COLO829 (cell line): Measurements from ENCODE around the gene ASB7.
"Not testable (repeated sequence)": the region's sequence is repeated elsewhere in the genome, so short reads cannot be mapped to it uniquely, and the experiment has no call there.

Experiments used
- DNase-seq: peaks from one replicate; pipeline ENCODE4 v3.0.0; 2012; ENCODE audit warnings: low spot score

ASB7 gene

DNA sequence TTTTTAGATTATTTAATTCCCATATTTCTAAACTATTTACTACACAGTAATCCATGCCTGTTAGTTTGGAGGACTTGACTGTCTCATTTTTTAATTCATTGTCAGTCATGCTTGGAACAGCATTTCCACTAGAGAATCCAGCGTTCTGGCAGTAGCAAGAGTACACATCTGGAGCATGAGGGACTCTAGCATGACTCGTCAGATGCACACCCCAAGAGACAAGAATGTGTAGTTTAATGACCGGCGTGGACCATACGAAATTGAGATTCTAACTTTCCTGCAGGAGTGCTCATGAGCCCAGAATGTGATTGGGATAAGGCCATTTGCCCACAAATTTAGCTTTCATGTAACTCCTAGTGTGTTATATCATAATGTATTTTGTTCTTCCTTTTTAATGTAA lies 48.9 kb downstream of the ASB7 start:
- DNase-seq: no peak

DNA sequence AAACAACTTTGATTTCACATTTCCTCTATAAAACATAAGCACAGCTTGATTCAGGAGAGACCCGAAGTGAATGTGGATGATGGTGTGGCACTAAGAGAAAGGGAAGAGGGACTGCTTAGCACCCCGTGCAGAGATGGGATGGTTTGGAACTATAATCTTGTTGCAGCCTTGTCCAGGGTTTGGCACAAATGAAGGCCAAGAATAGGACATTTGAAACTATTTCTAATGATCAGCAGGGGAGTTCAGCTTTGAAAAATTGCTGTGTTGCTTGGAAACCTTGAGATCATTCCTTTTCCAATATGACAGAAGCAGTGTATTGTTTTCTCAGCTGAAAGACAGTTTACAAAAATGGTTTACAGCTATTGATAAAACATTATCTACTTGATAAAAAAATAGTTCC lies 49.7 kb downstream of the ASB7 start:
- no peak for DNase-seq

DNA sequence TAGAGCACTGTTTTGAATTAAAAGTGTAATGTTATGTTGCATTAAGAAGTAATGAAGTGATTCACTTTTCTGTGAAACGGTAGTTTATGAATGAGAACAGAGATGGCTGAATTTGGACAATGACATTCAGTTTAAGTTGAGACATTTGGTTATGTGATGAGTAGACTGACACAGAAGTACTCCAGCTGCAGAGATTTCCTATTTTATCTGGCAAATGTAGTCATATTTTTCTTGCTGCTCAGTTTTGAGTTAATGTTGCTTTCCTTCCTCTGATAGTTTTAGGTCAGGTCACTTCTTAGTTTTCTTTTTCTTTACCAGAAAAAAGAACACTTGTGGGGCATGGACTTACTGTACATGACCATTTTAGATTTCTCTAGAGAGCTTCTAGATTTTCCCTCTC lies 51.2 kb downstream of the ASB7 start:
- DNase-seq: no peak

DNA sequence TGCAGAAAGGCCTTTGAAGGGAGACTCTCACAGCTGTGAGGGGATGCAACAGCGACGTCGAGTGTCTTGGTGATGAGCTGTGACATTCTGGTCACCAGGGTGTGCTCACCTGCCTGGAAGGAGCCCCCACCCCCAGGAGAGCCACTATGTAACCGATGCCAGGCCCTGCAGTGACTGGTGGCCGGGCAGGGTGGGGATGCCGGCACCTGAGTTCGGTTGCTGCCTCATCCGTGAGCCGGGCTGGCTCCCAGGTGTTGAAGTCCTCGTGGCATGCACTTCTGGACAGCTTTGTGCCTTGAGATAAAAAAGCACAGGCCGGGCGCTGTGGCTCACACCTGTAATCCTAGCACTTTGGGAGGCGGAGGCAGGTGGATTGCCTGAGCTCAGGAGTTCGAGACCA lies 56.5 kb downstream of the ASB7 start:
- no peak for DNase-seq

DNA sequence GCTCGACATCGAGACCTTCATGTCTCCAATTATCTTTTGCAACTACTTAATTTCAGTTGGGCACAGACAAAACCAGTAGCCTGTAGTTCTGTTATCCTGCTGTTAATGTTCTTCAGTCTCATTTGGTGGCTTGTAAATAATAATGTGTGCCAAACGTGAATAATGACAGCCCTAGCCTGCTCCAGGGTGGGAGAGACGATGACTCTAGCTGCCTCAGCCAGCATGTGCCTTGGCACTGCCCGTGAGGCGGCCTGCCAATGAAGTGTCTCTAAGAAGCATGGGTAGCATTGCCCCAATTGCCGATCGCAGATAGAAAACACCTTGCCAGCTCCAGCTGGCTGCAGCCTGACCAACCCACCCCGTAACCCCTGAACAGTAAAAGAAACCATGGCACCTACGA lies 58.8 kb downstream of the ASB7 start:
- DNase-seq: no peak

DNA sequence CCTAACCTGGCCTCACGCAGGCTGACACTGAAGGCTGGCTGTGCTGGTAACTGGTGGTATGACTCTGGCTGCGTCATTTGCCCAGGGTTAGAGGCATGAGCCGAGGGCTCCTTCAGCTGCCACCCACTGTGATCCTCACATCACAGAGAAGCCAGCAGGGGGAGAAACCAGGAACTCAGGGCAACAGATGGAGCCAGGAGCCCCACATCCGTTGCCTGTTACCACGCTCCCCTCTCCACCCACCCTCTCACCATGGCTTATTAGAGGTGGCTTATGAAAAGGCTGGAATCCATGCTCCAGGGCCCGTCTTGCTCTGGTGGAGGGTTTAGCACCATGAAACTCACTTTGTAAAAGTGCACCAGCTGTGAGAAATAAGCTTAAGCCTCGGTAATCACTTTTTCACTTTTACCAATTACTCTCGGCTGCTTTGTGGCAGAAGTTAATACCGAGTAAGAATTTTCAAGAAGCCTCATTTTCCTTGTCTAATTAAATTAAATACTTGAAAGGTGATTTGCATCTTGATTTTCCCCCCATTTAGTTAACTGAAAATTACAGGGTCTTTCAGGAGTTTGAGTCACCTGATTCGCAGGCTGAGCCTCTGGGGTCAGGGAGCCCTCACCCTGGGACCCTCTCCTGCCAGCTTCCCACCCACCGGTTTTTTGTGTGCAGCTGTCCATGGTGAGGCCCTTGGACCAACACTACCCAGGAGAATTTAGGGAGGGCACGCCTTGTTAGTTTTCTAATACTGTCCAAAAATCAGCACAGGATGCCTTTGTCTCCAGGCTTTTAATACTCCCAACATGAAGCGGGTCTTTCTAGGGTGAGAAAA lies 60.9 kb downstream of the ASB7 start:
- DNase-seq: peak; percentile 16

DNA sequence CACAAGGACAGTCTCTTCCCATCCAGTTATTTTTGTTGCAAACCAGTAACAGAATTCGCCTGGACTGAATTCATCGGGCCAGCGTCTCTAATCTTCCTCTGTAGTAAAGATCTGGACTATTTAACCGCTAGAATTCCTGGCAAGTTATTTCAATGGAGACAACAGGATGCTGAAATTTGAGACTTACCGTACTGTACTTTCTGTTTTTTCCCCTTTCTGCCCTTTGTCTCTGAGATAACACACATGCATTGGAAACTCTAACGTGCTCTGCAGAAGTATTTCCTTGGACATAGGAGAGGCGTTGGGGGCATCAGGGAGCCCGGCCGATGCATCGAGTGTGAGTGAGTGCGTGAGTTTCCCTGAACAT lies 61.5 kb downstream of the ASB7 start:
- DNase-seq: no peak

DNA sequence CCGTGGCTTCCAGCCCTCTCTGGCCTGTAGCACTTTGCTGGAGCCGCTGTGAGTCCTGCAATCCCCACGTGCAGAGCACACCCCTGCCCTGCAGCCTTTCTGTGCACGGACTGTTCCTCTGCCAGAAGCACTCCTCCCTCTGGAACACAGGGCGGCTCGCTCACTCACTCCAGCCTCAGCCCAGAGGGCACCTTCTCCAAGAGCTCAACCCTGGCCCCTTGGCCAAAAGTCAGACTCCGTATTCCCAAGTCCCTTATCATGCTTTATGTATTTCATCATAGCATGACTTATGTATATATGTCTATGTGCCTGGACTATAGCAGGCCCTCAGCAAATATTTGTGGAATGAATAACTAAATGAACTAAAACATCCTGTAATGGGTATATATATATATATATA lies 63.2 kb downstream of the ASB7 start:
- no peak for DNase-seq

DNA sequence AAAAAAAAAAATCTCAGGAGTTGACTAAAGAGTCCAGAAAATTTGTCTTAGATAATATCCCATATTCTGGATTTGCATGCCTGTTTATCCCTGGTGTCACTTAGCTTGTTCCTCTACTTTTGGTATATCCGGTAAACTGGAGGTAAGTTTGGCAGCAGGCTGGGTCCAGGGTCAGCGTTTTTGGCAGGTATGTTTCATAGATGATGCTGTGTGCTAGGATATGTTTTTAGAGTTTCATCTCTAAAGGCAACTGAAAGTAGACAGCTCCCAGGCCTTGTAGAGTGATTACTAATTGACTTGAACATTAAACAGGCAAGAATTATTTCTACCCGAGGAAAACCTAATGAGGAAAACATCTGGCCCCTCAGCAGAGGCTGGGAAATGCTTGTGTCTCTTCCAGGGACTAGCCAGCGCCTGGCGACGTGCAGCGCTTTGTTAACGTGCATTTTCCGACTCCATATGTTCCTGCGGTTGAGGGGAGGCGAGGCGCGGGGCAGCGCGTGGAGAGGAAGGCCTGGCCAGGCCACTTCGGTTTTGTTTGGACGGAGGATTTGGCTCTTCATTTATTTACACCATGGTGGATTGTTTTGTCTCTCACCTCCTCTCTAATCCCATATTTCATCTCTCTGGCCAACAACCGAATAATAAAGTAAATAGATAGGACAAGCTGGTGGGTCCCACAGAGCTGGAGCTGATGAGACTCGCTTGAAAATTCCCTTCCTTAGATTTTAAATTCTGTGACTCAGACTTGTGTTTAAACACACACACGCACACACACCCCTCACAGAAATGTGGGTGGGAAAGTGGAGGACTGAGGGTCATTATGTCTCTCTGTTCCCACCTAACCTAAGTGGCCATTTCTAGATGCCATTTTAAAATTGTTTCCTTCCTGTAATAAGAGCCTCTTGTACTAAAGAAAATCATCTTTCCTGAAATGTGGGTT lies 65.3 kb downstream of the ASB7 start:
- DNase-seq: no peak

DNA sequence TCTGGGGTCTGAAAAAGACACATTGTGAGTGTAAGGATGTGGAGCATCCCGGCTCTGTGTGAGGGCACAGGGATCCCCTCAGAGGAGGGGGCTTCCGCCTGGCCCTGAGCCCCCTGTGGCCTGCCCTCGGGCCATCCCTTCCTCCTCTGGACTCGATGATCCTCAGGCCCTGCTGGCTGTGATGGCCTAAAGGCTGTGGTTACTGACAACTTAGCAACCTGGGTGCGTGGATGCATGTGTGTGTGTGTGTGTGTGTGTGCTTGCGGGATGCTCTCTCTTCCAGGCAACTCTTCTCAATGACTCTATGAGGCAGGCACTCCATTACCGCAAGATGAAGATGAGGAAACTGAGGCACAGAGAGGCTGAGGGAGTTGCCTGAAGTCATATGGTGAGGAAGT lies 66.0 kb downstream of the ASB7 start:
- no peak for DNase-seq

DNA sequence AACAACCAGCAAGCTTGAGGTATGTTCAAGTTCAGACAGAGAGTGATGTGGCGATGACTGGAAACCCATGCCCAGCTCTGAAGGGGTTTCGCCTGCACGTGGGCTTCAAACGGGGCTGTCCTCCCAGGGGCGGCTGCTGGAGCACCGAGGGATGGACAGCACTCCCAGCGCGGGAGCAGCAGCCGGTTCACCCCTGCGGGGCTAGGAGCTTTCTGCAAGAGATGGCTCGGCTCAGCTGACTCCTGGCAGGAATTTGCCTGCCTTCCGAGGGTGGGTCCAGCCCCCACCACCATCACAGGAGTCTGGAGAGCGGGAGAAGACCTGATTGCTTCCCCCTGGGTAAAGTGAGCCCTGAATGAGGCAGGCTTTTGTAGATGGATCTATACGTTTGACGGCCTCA lies 66.9 kb downstream of the ASB7 start:
- no peak for DNase-seq

DNA sequence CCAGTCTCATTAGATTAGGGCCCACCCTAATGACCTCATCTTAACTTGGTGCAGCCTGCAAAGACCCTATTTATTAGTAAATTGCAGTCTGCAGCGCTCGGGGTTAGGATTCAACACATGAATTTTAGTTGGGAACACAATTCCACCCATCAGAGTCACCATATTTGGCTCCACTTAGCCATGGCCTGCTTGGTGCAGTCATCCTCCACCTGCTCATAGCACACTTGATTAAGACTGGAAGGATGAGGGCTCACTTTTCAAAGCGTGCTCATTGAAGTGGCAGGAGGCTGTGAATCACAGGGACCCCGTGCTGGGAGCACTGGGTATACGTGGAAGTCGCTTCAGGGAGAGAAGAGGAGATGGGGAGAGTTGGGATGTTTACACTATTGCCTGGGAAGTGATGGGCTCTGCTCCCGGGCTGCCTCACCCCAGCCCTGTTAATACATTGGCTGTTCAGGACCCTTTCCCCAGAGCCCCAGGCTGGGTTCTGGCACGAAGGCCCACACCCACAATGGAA lies 68.2 kb downstream of the ASB7 start:
- no peak for DNase-seq

DNA sequence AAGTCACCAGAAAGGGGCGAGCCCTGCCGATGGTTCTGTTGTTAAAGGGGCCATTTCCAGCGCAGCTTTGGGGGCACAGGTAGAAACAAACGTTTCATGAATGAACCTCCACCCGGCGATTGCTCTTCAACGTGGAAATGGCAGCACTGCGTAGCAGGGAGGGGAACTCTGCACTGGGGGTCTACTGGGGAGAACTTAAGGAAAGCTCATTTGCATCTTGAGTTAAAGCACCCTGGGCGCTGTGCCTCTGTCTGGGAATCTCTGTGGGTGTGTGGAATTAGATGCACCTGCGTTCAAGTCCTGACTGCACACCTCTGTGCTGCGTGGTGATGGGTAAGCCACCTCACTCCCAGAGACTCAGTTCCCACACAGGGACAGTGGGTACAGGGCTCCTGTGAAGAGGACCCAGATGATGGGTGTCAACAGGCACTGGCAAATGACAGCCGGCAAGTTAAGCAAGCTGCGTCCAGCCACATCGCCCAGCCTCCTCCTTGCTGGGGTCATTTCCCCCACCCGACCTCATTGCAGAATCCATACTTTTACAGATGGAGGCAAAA lies 68.8 kb downstream of the ASB7 start:
- no peak for DNase-seq

DNA sequence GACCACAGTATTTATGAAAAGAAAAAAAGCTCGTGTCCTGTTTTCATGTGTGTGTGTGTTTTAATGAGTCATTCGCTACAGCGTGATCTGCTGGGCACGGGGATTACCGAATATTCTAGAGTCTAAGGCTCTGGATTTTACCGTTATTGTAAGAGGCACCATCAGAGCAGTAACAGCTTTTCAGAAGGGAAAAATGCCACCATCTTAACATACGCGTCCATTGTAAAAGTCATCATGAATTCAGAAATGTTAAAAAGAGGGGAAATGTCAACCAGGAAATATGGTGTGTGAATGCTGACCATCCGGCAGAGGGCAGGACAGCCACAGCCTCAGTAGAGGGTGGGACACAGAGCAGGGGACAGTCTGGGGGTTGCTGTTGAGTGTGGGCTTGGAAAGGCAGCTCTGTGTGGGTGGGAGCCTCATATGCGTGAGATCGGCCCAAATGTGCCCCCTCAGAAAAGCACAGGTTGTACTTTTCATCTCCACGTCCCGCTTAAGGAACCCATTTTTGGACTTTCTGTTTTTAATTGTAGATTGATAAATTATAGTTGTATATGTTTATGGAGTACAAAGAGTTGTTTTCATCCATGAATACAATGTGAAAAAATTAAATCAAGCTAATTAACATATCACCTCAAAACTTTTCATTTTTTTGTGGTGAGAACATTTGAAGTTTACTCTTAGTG lies 69.6 kb downstream of the ASB7 start:
- peak; percentile 68 for DNase-seq

DNA sequence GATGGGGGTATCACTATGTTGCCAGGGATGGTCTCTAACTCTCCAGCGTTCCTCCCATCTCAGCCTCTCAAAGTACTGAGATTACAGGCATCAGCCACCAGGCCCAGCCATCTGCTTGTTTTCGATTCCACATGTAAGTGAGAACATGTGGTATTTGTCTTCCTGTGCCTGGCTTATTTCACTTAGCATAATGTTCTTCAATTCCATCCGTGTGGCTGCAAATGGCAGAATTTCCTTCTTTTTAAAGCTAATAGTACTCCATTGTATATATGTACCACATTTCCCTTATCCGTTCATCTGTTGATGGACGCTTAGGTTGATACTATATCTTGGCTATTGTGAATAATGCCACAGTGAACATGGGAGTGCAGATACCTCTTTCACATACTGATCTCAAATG lies 70.6 kb downstream of the ASB7 start:
- no peak for DNase-seq

DNA sequence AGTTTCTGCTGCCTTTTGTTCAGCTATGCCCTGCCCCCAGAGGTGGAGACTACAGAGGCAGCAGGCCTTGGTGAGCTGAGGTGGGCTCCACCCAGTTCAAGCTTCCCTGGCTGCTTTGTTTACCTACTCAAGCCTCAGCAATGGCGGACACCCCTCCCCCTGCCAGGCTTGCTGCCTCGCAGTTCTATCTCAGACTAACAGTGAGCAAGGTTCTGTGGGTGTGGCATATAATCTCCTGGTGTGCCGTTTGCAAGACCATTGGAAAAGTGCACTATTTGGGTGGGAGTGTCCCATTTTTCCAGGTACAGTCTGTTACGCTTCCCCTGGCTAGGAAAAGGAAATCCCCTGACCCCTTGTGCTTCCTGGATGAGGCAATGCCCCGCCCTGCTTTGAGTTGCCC lies 76.8 kb downstream of the ASB7 start:
- DNase-seq: not testable (repeated sequence)

DNA sequence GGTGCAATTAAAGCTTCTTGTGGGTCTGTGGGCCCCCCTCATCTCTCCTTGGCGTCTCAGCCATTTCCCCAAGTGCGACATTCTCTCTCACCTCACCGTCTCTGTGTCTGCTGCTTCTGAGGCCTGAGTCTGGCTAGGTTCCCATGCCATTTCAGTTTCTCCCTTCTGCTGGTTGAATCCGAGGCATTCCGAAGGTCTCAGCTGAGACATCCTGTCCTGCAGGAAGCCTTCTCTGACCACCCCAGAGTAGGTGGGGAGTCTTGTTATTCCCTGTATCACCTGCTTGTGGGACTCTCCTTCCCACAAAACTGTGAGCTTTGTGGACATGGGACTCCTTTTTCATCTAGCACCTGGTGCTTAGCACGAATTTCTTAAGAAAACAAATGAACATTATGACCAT lies 78.3 kb downstream of the ASB7 start:
- DNase-seq: no peak

DNA sequence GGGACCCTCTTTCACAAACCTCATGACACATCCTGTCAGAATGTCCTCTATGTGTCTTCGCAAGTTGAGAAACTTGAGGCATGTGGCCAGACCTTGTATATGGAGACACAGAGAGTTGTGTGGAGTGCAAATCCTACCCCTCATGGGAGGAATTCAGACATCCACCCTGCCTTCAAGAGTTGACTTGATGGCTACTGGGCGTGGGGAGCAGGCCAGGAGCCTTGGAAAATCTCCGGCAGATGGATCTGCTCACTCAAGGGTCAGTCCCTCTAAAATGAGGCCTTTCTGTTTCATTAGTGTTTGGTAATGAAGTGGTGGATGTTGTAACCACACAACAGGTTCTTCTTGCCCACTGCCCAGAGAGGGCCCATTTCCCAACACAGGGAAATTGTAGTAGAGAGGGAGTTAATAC lies 79.0 kb downstream of the ASB7 start:
- DNase-seq: no peak

DNA sequence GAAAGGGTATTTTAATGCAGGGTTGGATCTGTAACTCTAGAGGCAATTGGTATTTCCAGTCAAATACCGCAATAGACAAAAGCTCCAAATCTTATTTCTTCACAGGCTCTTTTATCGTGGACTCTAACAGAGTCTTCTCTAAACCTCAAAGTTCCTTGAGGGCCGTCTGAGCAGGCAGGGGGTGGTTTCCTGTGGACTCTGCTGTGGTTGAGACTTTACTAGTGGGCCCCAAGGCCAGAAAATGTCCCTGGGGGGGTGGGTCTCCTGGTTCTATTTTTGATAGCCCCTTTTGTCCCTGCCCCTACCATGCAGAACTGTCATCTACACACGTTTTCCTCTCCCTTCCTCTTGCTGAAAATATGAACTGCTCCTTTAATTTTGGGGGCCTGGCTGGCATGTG lies 80.1 kb downstream of the ASB7 start:
- DNase-seq: no peak

DNA sequence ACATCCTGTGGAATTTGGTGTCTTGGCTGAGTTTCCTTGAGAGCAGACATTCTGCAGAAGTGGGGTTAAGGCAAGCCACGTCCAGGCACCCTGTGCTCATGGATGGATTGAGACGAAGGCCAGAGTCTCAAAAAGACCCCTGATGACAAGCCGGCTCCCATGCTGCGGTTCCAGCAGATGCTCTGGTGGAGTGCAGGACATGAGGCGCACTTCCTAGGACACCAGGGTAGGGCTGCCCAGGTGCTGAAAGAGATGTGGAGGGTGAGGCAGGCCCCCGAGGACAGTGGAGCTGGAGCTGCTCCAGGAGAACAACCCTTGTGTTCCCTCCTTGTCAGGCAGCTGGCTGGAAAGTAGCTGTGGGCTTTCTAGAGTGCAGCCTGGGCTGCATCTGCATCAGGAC lies 81.0 kb downstream of the ASB7 start:
- DNase-seq: no peak

DNA sequence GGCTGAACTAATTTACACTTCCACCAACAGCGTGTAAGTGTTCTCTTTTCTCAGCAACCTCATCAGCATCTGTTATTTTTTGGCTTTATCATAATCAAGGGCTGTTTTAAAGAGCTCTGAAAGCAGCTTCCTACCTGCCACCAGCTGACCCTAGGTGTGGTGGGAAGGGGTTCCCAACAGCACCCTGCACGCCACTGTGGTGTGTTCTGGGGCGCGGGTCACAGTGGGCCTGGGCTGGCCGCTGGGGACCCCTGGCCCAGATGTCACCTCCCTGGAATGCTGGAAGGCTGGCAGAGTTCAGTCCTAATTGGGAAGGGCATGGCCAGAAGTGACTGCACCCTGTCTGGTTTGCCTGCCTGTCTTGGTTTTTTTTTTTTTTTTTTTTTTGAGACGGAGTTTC lies 82.2 kb downstream of the ASB7 start:
- DNase-seq: no peak

DNA sequence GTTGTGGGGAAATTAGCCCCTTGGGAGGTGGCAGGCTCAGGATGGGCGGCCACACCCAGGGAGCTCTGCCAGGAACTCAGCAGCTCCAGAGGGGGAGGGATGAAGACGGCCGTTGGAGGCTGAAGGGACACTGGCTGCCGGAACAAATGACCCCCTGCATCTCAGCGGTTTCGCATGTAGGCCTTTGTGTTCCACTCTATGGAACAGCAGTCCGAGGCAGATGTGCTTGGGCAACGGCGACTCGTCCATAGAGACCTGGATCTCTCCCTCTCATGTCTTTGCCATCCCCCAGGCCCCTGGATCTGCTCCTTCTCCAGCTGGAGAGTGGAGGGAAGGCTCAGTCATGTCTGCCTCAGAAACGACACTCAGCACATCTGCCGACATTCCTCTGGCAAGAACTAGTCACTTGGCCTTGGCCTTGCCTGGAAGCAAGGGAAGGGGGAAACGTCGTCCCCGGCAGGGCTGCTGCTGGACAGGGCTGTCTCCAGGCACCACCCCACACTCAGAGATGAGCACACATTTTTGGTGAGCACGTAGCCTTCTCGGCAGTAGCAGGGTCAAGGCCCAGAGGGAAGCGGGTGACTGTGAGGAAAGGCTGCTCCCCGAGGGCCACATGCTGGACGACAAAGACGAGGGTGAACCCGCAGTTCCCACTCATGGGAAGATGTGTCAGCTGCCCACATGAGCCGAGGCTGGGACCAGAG lies 83.8 kb downstream of the ASB7 start:
- no peak for DNase-seq
